ENCODE results near the gene CLDN10.
"Not testable (repeated sequence)": the region's sequence is repeated elsewhere in the genome, so short reads cannot be mapped to it uniquely, and the experiment has no call there.

Gene CLDN10

DNA sequence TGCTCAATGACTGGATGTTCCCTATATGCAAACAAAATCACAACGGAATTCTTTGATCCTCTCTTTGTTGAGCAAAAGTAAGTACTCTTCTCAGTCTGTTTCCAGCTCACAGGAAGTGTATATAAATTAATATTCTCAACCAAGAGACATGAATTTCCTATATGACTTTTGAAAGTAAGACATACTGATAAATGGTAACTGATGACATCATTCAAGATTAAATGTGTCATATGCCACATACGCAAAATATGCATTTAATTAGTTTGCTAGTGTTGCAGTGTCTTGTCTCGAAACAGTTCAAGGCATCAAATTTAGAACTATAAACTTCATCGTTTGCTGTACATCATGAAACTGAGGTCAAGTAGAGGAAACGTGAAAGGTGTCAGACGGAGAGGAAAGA is 7.9 kb downstream of the CLDN10 start:
- ATAC-seq, result no peak
- Mint-ChIP-seq H3K27ac (no peak overlapping the region), H3K36me3 (no peaks in the 10 kb centered on the region), H3K4me3 (no peak overlapping the region), H3K9me3 (no peaks in the 10 kb centered on the region), H3K27me3 (peaks cover 7% of the 10 kb centered on the region), H3K4me1 (no peaks in the 10 kb centered on the region)

DNA sequence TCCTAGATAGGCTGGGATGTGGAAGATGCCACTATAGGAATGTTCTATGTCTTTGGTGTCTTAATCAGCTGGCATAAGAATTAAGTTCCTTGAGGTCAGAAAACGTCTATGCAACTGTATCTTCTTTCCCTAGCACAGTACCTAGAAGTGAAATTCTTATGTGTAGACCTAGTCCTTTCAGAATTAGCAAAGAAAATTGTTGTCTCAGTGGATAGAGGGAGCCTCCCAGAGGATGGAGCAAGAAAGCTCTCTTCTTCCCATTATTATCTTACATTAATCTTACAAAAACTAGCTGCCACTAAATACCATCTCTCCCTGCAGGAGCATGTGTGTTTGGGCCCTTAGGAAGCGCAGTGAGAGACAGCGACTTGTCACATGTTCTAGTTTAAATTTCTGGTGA is 11.6 kb downstream of the CLDN10 start:
- ATAC-seq, result no peak
- no peak overlapping the region for H3K4me3 Mint-ChIP-seq
- peaks cover 3% of the 10 kb centered on the region for H3K9me3 Mint-ChIP-seq
- H3K4me1 Mint-ChIP-seq, result no peaks in the 10 kb centered on the region
- H3K27ac Mint-ChIP-seq, result no peak overlapping the region
- H3K36me3 Mint-ChIP-seq, result no peaks in the 10 kb centered on the region
- peaks cover 11% of the 10 kb centered on the region for H3K27me3 Mint-ChIP-seq

DNA sequence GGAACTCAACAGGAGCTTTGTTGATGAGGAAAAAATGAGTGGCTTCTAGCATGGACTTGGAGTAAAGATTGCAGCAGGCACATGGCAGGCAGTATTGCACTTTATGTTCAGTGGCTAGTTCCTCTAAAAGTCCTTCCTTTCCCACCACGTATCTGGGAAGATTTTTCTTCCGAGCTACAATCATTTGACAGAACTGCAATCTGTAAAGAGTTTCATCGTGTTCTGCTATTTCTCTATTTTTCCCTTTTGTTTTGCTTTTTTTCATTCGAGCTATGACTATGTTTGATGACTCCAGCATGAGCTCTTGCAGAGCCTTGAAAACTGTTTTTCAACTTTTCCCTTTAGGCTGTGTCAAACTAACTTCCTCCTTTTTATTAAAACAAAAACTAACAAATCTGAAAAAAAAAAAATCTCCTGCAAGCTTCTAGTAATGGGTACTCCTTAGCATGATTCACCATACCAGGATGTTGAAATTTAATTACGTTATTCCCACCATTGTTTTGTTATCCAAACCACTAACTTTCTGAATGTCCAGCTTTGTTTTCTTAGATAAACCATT is 12.3 kb downstream of the CLDN10 start:
- Mint-ChIP-seq H3K27ac (no peak overlapping the region), H3K4me3 (no peak overlapping the region), H3K36me3 (no peaks in the 10 kb centered on the region), H3K27me3 (peaks cover 14% of the 10 kb centered on the region), H3K9me3 (peaks cover 3% of the 10 kb centered on the region), H3K4me1 (no peaks in the 10 kb centered on the region)
- no peak for ATAC-seq

GRCh38 chr13:95565758-95566157 is 13.2 kb downstream of the CLDN10 start:
- not testable (repeated sequence) for H3K27ac Mint-ChIP-seq, H3K4me1 Mint-ChIP-seq, H3K9me3 Mint-ChIP-seq, H3K36me3 Mint-ChIP-seq, H3K4me3 Mint-ChIP-seq, ATAC-seq
- H3K27me3 Mint-ChIP-seq, result peaks cover 20% of the 10 kb centered on the region

DNA sequence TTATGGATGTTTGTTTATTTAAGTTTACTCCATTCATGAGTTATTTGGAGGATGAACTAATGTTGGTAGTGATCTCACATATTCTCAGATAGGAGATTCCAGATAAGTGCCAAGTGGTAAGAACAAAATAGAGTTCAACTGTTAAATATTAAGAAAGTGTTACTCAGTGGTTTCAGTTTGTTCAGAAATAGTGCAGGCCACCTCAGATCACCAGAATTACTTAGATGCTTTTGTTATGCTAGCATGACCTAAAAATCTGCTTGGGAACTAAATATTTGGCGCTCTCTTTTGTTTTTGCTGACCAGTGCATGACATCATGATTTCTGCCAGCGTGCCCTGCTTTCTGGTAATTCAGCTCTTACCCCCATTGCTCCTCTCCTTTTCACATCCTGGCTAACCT is 15.6 kb downstream of the CLDN10 start:
- Mint-ChIP-seq H3K4me3 (no peak overlapping the region), H3K9me3 (peaks cover 3% of the 10 kb centered on the region), H3K36me3 (no peaks in the 10 kb centered on the region), H3K27ac (no peak overlapping the region), H3K4me1 (no peaks in the 10 kb centered on the region), H3K27me3 (peaks cover 30% of the 10 kb centered on the region)
- ATAC-seq, result no peak

GRCh38 chr13:95570016-95570415 is 17.5 kb downstream of the CLDN10 start:
- no peak for ATAC-seq
- Mint-ChIP-seq H3K4me1 (no peaks in the 10 kb centered on the region), H3K4me3 (no peak overlapping the region), H3K27me3 (peaks cover 30% of the 10 kb centered on the region), H3K36me3 (no peaks in the 10 kb centered on the region), H3K9me3 (peaks cover 5% of the 10 kb centered on the region), H3K27ac (no peak overlapping the region)

DNA sequence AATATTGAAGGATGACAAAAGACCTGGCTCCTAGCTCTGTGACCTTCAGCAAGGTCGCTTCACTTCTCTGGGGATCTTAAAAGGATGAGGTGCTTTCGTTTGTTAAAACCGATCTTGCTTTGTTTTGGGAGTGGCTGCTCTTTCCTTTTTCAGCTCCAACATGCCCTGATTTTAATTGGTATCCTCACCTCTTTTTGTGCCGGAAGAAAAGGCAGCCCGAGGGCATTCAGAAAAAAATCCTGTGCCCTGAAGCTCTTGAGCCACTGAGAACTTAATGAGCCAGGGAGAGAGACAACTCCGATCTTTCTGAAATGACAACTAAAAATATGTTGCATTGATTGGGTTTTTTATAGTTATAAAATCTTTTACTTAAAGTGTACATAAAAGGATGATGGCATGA is 19.4 kb downstream of the CLDN10 start:
- H3K27me3 Mint-ChIP-seq, result peaks cover 30% of the 10 kb centered on the region
- H3K36me3 Mint-ChIP-seq, result no peaks in the 10 kb centered on the region
- no peaks in the 10 kb centered on the region for H3K4me1 Mint-ChIP-seq
- H3K27ac Mint-ChIP-seq, result no peak overlapping the region
- no peak for ATAC-seq
- H3K4me3 Mint-ChIP-seq, result no peak overlapping the region
- peaks cover 3% of the 10 kb centered on the region for H3K9me3 Mint-ChIP-seq

DNA sequence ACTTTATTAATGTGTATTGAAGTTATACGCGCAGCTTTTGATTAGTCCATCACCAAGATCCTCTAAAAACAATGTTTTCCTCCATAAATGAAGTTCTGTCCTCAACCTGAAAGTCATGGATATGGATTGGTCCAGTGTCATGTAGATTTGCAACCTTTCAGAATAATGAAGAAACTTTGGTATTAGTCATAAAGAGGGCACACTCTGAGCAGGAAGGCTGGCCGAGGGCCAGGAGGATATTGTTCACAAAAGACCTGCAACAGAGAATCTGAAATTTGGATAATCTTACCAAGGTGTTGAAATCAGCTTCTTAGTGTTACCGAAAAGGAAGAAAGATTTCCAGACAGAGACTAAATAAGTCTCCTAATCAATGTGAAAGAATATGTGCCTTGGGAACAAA is 20.7 kb downstream of the CLDN10 start:
- H3K27me3 Mint-ChIP-seq, result peaks cover 28% of the 10 kb centered on the region
- H3K4me1 Mint-ChIP-seq, result no peaks in the 10 kb centered on the region

DNA sequence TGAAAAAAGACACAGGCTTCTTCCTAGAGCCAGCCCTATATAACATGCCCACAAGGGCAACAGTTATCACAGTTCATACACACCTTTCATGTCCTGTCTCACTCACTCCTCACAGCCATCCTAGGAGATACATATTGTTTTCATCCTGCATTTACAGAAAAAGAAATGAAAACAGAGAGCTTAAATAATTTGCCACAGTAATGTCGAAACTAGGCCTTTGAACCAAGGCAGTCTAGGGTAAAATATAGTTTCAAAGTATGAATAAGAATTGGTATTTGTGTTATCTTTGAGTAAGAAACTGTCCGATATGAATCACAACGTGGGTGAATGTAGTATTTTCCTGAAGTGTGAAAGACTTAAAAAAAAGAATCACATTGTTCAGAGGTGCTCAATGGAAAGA is 26.8 kb downstream of the CLDN10 start:
- ATAC-seq, result peak; percentile 25
- no peak overlapping the region for H3K27ac Mint-ChIP-seq
- H3K9me3 Mint-ChIP-seq, result no peaks in the 10 kb centered on the region
- H3K4me3 Mint-ChIP-seq, result no peak overlapping the region
- H3K36me3 Mint-ChIP-seq, result no peaks in the 10 kb centered on the region
- no peaks in the 10 kb centered on the region for H3K27me3 Mint-ChIP-seq
- H3K4me1 Mint-ChIP-seq, result no peaks in the 10 kb centered on the region

More for the DNA sequence above, 20.7 kb downstream of the CLDN10 start:
- Mint-ChIP-seq H3K9me3 (peaks cover 3% of the 10 kb centered on the region), H3K4me3 (no peak overlapping the region), H3K27ac (no peak overlapping the region), H3K36me3 (no peaks in the 10 kb centered on the region)
- no peak for ATAC-seq

GRCh38 chr13:95585867-95586266 is 33.3 kb downstream of the CLDN10 start:
- Mint-ChIP-seq H3K4me3 (no peak overlapping the region), H3K4me1 (no peaks in the 10 kb centered on the region), H3K36me3 (no peaks in the 10 kb centered on the region), H3K27me3 (peaks cover 20% of the 10 kb centered on the region), H3K9me3 (peaks cover 3% of the 10 kb centered on the region), H3K27ac (no peak overlapping the region)
- ATAC-seq, result no peak

- Mint-ChIP-seq H3K27ac (no peak overlapping the region), H3K4me3 (no peak overlapping the region), H3K27me3 (peaks cover 37% of the 10 kb centered on the region), H3K4me1 (no peaks in the 10 kb centered on the region), H3K36me3 (no peaks in the 10 kb centered on the region), H3K9me3 (peaks cover 3% of the 10 kb centered on the region)
- ATAC-seq, result no peak
Observed at GRCh38 chr13:95588134-95588533, 35.6 kb downstream of the CLDN10 start.

GRCh38 chr13:95588721-95589120 is 36.2 kb downstream of the CLDN10 start:
- no peak overlapping the region for H3K27ac Mint-ChIP-seq
- no peak for ATAC-seq
- no peaks in the 10 kb centered on the region for H3K4me1 Mint-ChIP-seq

DNA sequence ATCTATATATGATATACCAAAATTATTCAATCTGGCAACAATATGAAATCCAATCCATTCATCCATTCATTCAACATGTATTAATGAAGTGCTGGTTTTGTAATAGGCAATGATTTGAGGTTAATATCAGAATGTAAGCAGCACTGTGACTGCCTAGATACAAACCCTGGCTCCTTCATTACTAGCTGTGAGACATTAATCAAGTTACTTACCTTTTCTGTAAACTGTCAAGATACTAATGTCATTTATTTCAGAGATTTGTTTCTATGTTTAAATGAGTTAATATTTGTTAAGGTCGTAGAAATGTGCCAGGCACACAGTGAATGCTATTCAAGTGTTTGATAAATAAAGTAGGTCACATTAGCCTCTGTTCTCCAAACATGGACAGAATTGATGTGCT is 40.9 kb downstream of the CLDN10 start:
- Mint-ChIP-seq H3K27me3 (peaks cover 24% of the 10 kb centered on the region), H3K4me3 (no peak overlapping the region), H3K4me1 (no peaks in the 10 kb centered on the region), H3K9me3 (no peaks in the 10 kb centered on the region), H3K36me3 (no peaks in the 10 kb centered on the region), H3K27ac (no peak overlapping the region)
- ATAC-seq, result no peak

More at GRCh38 chr13:95588721-95589120, 36.2 kb downstream of the CLDN10 start:
- Mint-ChIP-seq H3K27me3 (peaks cover 37% of the 10 kb centered on the region), H3K4me3 (no peak overlapping the region), H3K9me3 (peaks cover 3% of the 10 kb centered on the region), H3K36me3 (no peaks in the 10 kb centered on the region)

DNA sequence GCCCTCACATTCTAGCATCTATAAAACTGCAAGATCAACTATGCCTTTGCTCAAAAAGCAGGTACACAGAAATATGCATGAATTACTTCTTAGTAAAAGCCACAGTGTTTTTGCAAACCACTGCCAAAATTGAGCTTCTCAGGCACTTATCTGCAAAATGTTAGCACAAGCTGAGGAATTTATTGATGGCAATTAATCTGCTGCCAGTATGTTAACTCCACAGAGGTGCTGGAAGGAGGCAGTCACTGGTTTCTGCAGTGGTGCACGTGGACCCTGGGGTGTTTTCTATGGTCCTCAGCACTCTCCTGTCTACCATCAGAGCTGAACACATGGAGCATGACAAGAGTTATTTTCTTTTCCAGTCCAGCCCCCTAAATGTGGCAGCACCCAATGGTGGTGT is 44.2 kb downstream of the CLDN10 start:
- H3K27ac Mint-ChIP-seq, result no peak overlapping the region

DNA sequence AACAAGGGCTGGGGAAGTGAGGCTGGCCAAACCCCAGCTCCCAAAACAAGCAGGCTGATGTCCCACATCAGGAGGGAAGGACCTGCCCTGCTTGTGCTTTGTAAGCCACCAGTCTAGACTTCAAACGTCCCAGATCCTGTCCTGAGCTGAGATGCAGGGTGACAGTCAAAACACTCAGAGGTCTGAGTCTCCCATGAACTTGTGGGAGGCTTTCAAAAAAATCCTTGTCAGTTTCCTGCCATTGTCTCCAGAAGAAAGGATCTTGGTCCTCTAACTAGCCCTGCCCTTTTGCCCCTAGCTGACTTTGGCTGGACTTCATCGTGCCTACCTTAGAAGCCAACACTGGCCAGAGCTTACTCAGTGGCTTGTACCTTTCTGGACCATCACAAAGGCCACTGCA is 48.7 kb downstream of the CLDN10 start:
- Mint-ChIP-seq H3K4me1 (no peaks in the 10 kb centered on the region), H3K9me3 (no peaks in the 10 kb centered on the region), H3K27me3 (peaks cover 12% of the 10 kb centered on the region), H3K27ac (no peak overlapping the region), H3K4me3 (no peak overlapping the region), H3K36me3 (no peaks in the 10 kb centered on the region)
- ATAC-seq, result no peak

More for the DNA sequence above, 44.2 kb downstream of the CLDN10 start:
- Mint-ChIP-seq H3K4me3 (no peak overlapping the region), H3K4me1 (no peaks in the 10 kb centered on the region), H3K36me3 (no peaks in the 10 kb centered on the region), H3K27me3 (peaks cover 12% of the 10 kb centered on the region), H3K9me3 (no peaks in the 10 kb centered on the region)
- ATAC-seq, result no peak

GRCh38 chr13:95601906-95602305 is 49.4 kb downstream of the CLDN10 start:
- Mint-ChIP-seq H3K4me3 (no peak overlapping the region), H3K4me1 (no peaks in the 10 kb centered on the region), H3K27ac (no peak overlapping the region), H3K9me3 (no peaks in the 10 kb centered on the region), H3K27me3 (peaks cover 12% of the 10 kb centered on the region), H3K36me3 (no peaks in the 10 kb centered on the region)
- ATAC-seq, result peak; percentile 34

Data from stimulated activated memory B cell treated with anti-CD40 and anti-IgM and Interleukin-4, amounts not matched to agents 10 μg/mL and 1 μg/mL and 100 μg/mL, for 72 hours (primary cell).